GM21576 (cell line): ENCODE measurements around the gene DYNLT4.
"Not testable (repeated sequence)": the region's sequence is repeated elsewhere in the genome, so short reads cannot be mapped to it uniquely, and the experiment has no call there.

Experiments used
- ATAC-seq: cut with Tn5 transposase; IDR thresholded peaks from one replicate; pipeline ENCODE4 v1.9.1; 2021; ENCODE audit warnings: mild to moderate bottlenecking, moderate library complexity; ENCODE audit not compliant: unreplicated experiment

The DYNLT4 gene

GRCh38 chr1:44766421-44766820, 40.7 kb downstream of the DYNLT4 start:
- ATAC-seq = not testable (repeated sequence)

GRCh38 chr1:44760876-44761275, 46.3 kb downstream of the DYNLT4 start:
- no peak for ATAC-seq

- ATAC-seq = no peak
Measured at GRCh38 chr1:44759077-44759476, 48.1 kb downstream of the DYNLT4 start.

GRCh38 chr1:44757420-44757819, 49.7 kb downstream of the DYNLT4 start:
- ATAC-seq = no peak
